ENCODE results near the gene KCNG4. TPM values are rescaled to one million over a fixed set of nuclear protein-coding genes. Genes with fewer than 3 reads are reported as not detected.

Gene KCNG4
- total RNA-seq, 1 experiment from 2014 or later = not detected

- no peak for DNase-seq
- H2BK120ac ChIP-seq (ENCODE audit: low read depth, low read length, poor library complexity, severe bottlenecking) = no peak overlapping the region
- no CpG with 5 or more reads among the region's 6 CpGs for WGBS (ENCODE audit: extremely low coverage, insufficient read length, low lambda C conversion rate)
- H3K4me3 Mint-ChIP-seq = no peak overlapping the region; a peak in 1 of 5 replicates
- H3K4me1 ChIP-seq (ENCODE audit: insufficient read depth, low read length) = peaks cover 4% of the 10 kb centered on the region; the same call in 1 of the 2 replicates
- H4K5ac ChIP-seq (ENCODE audit: insufficient read length, low read depth, low read length) = no peak overlapping the region
- H3K14ac ChIP-seq (ENCODE audit: insufficient read depth, low read length) = no peak overlapping the region
- H3K27ac ChIP-seq (ENCODE audit: insufficient read length, low read depth, low read length) = no peak overlapping the region
- H2BK12ac ChIP-seq (ENCODE audit: insufficient read length, low read depth, low read length) = no peak overlapping the region
- H3K9me3 ChIP-seq (ENCODE audit: control insufficient read depth, low read depth, low read length) = no peaks in the 10 kb centered on the region
- no peaks in the 10 kb centered on the region for H3K79me2 ChIP-seq (ENCODE audit: insufficient read depth, low read length)
- no peaks in the 10 kb centered on the region for H3K27me3 ChIP-seq (ENCODE audit: insufficient read depth, low read length)
- no peak overlapping the region for H3K23ac ChIP-seq (ENCODE audit: insufficient read length, low read depth, low read length)
- H3K4ac ChIP-seq (ENCODE audit: low read depth, low read length) = no peak overlapping the region
- no peak overlapping the region for H3K4me2 ChIP-seq (ENCODE audit: insufficient read depth, insufficient read length, low read length)
- TF ChIP-seq CTCF (conservative IDR thresholded peaks at IDR 0.05) = no peak
- H4K20me1 ChIP-seq (ENCODE audit: control insufficient read depth, insufficient read depth, insufficient read length) = no peaks in the 10 kb centered on the region
- H3K4me1 Mint-ChIP-seq = peaks cover 28 to 36% of the 10 kb centered on the region in 2 experiments
- no peak overlapping the region for H4K8ac ChIP-seq (replicated peaks; ENCODE audit: insufficient read length, low read depth, low read length)
- H3K9ac ChIP-seq (ENCODE audit: extremely low read depth, insufficient read length, low read length) = no peak overlapping the region
- no peaks in the 10 kb centered on the region for H3K36me3 Mint-ChIP-seq (ENCODE audit: insufficient read depth in 1 of 3, low read depth in 3 of 3)
- H3K23me2 ChIP-seq (ENCODE audit: insufficient read length, low read depth, low read length, poor library complexity, severe bottlenecking) = no peaks in the 10 kb centered on the region
- no peak overlapping the region for H4K91ac ChIP-seq (ENCODE audit: insufficient read length, low read depth, low read length)
- H2BK5ac ChIP-seq (ENCODE audit: insufficient read length, low read length) = no peak overlapping the region
- no peak overlapping the region for H2AFZ ChIP-seq (ENCODE audit: low read length)
- no peaks in the 10 kb centered on the region for H3K79me1 ChIP-seq (ENCODE audit: insufficient read depth, low read depth, low read length, poor library complexity, severe bottlenecking)
- H3K9me3 Mint-ChIP-seq = no peaks in the 10 kb centered on the region
- no peak overlapping the region for H2BK15ac ChIP-seq (ENCODE audit: low read depth, low read length)
- H3K27me3 Mint-ChIP-seq (ENCODE audit: low read depth) = peaks cover 5% of the 10 kb centered on the region
- no peak overlapping the region for H3T11ph ChIP-seq (ENCODE audit: low read length)
- no peak overlapping the region for H3K56ac ChIP-seq (ENCODE audit: insufficient read length, low read depth, low read length)
- no peak overlapping the region for H3K18ac ChIP-seq (ENCODE audit: insufficient read length, low read depth, low read length)
- H3K27ac Mint-ChIP-seq = no peak overlapping the region
- no peak overlapping the region for H2AK5ac ChIP-seq (ENCODE audit: insufficient read length, low read length)
- H2BK20ac ChIP-seq (ENCODE audit: low read depth, low read length, poor library complexity, severe bottlenecking) = no peak overlapping the region
These were observed 42.7 kb upstream of the KCNG4 start for GRCh38 chr16:84282533-84282932.
